ENCODE data around the gene ADRA2B.
"Not testable (repeated sequence)": the region's sequence is repeated elsewhere in the genome, so short reads cannot be mapped to it uniquely, and the experiment has no call there.

Gene ADRA2B

DNA sequence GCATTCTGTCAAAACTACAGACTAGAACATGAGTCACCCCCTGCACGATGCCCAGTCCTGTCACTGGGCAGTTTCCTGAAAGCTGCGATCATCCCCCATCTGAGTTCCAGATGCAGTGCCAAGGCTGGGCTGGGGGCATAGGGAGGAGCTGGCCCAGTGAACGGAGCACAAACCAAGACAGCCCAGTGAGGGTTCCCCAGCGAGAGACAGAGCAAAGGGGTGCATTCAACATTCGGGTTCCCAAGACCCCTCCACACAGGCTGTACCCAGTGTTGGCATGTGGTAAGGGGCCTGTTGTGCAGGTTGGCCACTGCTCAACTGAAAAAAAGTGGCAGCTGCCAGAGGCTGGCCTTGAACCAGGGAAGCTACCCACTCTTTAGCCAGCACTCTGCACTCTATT lies 46.0 kb downstream of the ADRA2B start:
- DNase-seq; H2BK120ac ChIP-seq (ENCODE audit: low read depth, low read length): not testable (repeated sequence)

DNA sequence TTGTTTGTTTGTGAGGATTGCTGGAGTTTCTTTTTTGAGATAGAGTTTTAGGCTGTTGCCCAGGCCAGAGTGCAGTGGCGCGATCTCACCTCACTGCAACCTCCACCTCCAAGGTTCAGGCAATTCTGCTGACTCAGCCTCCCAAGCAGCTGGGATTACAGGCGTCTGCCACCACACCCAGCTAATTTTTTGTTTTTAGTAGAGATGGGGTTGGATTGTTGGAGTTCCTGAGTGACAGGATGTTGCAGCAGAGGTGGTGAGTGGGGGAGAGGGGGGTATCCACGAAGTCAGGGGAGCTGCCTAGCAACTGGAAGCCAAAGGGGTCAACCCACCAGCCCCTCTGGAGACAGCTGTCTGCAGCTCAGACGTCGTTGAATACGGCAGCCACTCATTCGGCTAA lies 46.5 kb downstream of the ADRA2B start:
- not testable (repeated sequence) for H3K79me1 ChIP-seq (replicated peaks; ENCODE audit: low read length, poor library complexity, severe bottlenecking); H3K9me3 ChIP-seq (ENCODE audit: control insufficient read depth, low read length); H3K4ac ChIP-seq (ENCODE audit: low read depth in 1 of 2, low read length in 2 of 2); H2BK15ac ChIP-seq (ENCODE audit: low read depth, poor library complexity, severe bottlenecking); H2BK120ac ChIP-seq (ENCODE audit: low read depth, low read length); H3K9ac ChIP-seq (ENCODE audit: low read length); H4K8ac ChIP-seq (ENCODE audit: low read length); H3K4me2 ChIP-seq (ENCODE audit: low read length, poor library complexity, severe bottlenecking); H3K36me3 ChIP-seq (ENCODE audit: control insufficient read depth in 1 of 2, insufficient read depth in 2 of 2, low read depth in 1 of 2, low read length in 2 of 2); H3K23ac ChIP-seq (ENCODE audit: low read length in 2 of 2); H2BK5ac ChIP-seq (ENCODE audit: low read depth, low read length, poor library complexity, severe bottlenecking); H2AK5ac ChIP-seq (ENCODE audit: low read length, severe bottlenecking); H4K91ac ChIP-seq (ENCODE audit: low read length); DNase-seq; H3K27ac ChIP-seq (ENCODE audit: low read length, poor library complexity, severe bottlenecking); H2AFZ ChIP-seq (ENCODE audit: low read depth, low read length); H2BK12ac ChIP-seq (ENCODE audit: low read length in 2 of 2); H3K4me1 ChIP-seq (ENCODE audit: control insufficient read depth, insufficient read depth, low read depth, low read length); H3K18ac ChIP-seq (ENCODE audit: low read depth in 1 of 2, low read length in 2 of 2); H3K14ac ChIP-seq (ENCODE audit: low read length in 2 of 2); H3K4me3 ChIP-seq (ENCODE audit: insufficient read depth in 1 of 2, low read depth in 1 of 2, low read length in 2 of 2)
- H3K27me3 ChIP-seq (ENCODE audit: control insufficient read depth in 1 of 2, insufficient read depth in 1 of 2, low read length in 2 of 2): peaks cover 29 to 32% of the 10 kb centered on the region in 2 experiments
- 47% methylated on average over 6 of the region's 8 CpGs for WGBS

More for the DNA sequence above, 46.0 kb downstream of the ADRA2B start:
- H2AFZ ChIP-seq (ENCODE audit: low read depth, low read length); H4K91ac ChIP-seq (ENCODE audit: low read length); H3K27ac ChIP-seq (ENCODE audit: low read length, poor library complexity, severe bottlenecking); H3K4me3 ChIP-seq (ENCODE audit: insufficient read depth in 1 of 2, low read depth in 1 of 2, low read length in 2 of 2); H3K4me1 ChIP-seq (ENCODE audit: control insufficient read depth, insufficient read depth, low read depth, low read length); H2BK12ac ChIP-seq (ENCODE audit: low read length in 2 of 2); H3K4me2 ChIP-seq (ENCODE audit: low read length, poor library complexity, severe bottlenecking); H2BK15ac ChIP-seq (ENCODE audit: low read depth, poor library complexity, severe bottlenecking); H2BK5ac ChIP-seq (ENCODE audit: low read depth, low read length, poor library complexity, severe bottlenecking); H3K18ac ChIP-seq (ENCODE audit: low read depth in 1 of 2, low read length in 2 of 2); H3K4ac ChIP-seq (ENCODE audit: low read depth in 1 of 2, low read length in 2 of 2); H3K14ac ChIP-seq (ENCODE audit: low read length in 2 of 2); H2AK5ac ChIP-seq (ENCODE audit: low read length, severe bottlenecking); H3K23ac ChIP-seq (ENCODE audit: low read length in 2 of 2); H3K79me1 ChIP-seq (replicated peaks; ENCODE audit: low read length, poor library complexity, severe bottlenecking); H4K8ac ChIP-seq (ENCODE audit: low read length); H3K9me3 ChIP-seq (ENCODE audit: control insufficient read depth, low read length); H3K36me3 ChIP-seq (ENCODE audit: control insufficient read depth in 1 of 2, insufficient read depth in 2 of 2, low read depth in 1 of 2, low read length in 2 of 2); H3K9ac ChIP-seq (ENCODE audit: low read length): not testable (repeated sequence)
- WGBS: 90% methylated on average over 5 of the region's 5 CpGs
- peaks cover 26 to 28% of the 10 kb centered on the region in 2 experiments for H3K27me3 ChIP-seq (ENCODE audit: control insufficient read depth in 1 of 2, insufficient read depth in 1 of 2, low read length in 2 of 2)

DNA sequence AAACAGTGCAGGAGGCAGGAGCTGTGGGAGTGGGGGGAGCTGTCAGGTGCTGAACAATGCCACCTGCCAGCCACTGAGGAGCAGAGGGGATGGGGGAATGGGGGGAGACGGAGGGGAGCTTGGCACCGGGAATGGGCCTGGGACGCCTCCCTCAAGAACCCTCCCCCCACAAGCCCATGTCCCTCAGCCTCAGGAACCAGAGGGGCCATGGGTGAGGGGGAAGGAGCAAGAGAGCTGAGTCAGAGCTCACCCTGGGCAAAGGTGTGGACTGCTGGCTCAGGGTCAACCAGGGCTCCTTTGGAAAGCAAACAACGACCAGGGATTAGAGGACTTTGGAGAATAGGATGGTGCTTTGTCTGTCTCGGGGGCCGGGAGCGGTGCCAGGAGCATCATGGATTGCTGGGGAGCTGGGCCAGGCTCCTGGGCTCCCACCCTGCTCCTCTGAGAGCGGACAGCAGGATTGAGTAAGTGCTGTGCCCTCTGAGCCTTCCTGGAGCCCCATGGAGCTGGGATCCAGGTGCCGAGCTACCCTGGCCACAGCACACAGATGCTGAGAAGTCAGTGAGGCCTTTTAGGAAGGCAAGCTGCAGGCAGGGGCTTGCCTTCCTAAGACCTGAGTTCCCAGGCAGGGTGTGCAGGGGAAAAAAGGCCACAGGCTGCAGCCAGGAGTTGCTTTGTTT lies 48.3 kb downstream of the ADRA2B start:
- not testable (repeated sequence) for DNase-seq
- WGBS: 70% methylated on average over 6 of the region's 9 CpGs

DNA sequence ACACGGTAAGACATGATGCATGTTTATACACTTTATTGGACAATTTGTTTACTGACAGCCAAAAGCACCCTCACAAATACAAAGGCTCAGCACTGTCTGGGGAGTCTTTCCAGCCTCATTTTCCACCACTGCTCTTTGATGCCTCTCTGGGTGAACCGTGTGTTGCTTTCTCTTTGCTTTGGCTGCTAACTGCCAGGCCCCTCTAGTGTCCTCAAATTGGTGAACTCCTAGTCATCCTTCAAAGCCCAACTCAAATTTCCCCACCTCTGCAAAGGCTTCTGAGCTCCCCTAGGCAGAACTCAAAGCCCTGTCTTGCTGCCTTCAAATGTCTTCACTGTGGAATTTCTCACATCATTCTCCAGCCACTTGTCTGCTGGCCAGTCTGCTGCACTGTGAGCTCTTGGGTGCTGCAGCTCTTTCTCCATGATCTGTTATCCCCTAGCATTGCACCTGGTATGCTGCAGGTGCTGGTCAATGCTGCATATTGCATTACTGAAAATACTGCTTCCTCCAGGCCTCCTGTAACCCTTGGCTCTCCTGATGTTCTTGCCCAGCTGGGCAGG lies 49.2 kb downstream of the ADRA2B start:
- H4K8ac ChIP-seq (ENCODE audit: low read length); H2BK15ac ChIP-seq (ENCODE audit: low read depth, poor library complexity, severe bottlenecking); H3K9me3 ChIP-seq (ENCODE audit: control insufficient read depth, low read length); H3K9ac ChIP-seq (ENCODE audit: low read length); H2BK5ac ChIP-seq (ENCODE audit: low read depth, low read length, poor library complexity, severe bottlenecking); H3K79me1 ChIP-seq (replicated peaks; ENCODE audit: low read length, poor library complexity, severe bottlenecking); H4K91ac ChIP-seq (ENCODE audit: low read length); H3K27ac ChIP-seq (ENCODE audit: low read length, poor library complexity, severe bottlenecking); H3K27me3 ChIP-seq (ENCODE audit: control insufficient read depth in 1 of 2, insufficient read depth in 1 of 2, low read length in 2 of 2); H2BK120ac ChIP-seq (ENCODE audit: low read depth, low read length); H3K23ac ChIP-seq (ENCODE audit: low read length in 2 of 2); H3K36me3 ChIP-seq (ENCODE audit: control insufficient read depth in 1 of 2, insufficient read depth in 2 of 2, low read depth in 1 of 2, low read length in 2 of 2); H3K14ac ChIP-seq (ENCODE audit: low read length in 2 of 2); H2BK12ac ChIP-seq (ENCODE audit: low read length in 2 of 2); H2AFZ ChIP-seq (ENCODE audit: low read depth, low read length); H3K4ac ChIP-seq (ENCODE audit: low read depth in 1 of 2, low read length in 2 of 2); DNase-seq; H3K4me2 ChIP-seq (ENCODE audit: low read length, poor library complexity, severe bottlenecking); H2AK5ac ChIP-seq (ENCODE audit: low read length, severe bottlenecking); H3K18ac ChIP-seq (ENCODE audit: low read depth in 1 of 2, low read length in 2 of 2); H3K4me3 ChIP-seq (ENCODE audit: insufficient read depth in 1 of 2, low read depth in 1 of 2, low read length in 2 of 2): not testable (repeated sequence)
- WGBS: 89% methylated on average over 2 of the region's 2 CpGs
- H3K4me1 ChIP-seq (ENCODE audit: control insufficient read depth, insufficient read depth, low read depth, low read length): peaks cover 13% of the 10 kb centered on the region

More for the DNA sequence above, 48.3 kb downstream of the ADRA2B start:
- H4K8ac ChIP-seq (ENCODE audit: low read length); H3K4me2 ChIP-seq (ENCODE audit: low read length, poor library complexity, severe bottlenecking); H3K9me3 ChIP-seq (ENCODE audit: control insufficient read depth, low read length); H4K91ac ChIP-seq (ENCODE audit: low read length); H2BK15ac ChIP-seq (ENCODE audit: low read depth, poor library complexity, severe bottlenecking); H2AK5ac ChIP-seq (ENCODE audit: low read length, severe bottlenecking); H3K9ac ChIP-seq (ENCODE audit: low read length); H3K27ac ChIP-seq (ENCODE audit: low read length, poor library complexity, severe bottlenecking); H2BK5ac ChIP-seq (ENCODE audit: low read depth, low read length, poor library complexity, severe bottlenecking); H2AFZ ChIP-seq (ENCODE audit: low read depth, low read length); H2BK12ac ChIP-seq (ENCODE audit: low read length in 2 of 2); H3K4ac ChIP-seq (ENCODE audit: low read depth in 1 of 2, low read length in 2 of 2); H3K23ac ChIP-seq (ENCODE audit: low read length in 2 of 2); H3K18ac ChIP-seq (ENCODE audit: low read depth in 1 of 2, low read length in 2 of 2); H3K79me1 ChIP-seq (replicated peaks; ENCODE audit: low read length, poor library complexity, severe bottlenecking); H3K14ac ChIP-seq (ENCODE audit: low read length in 2 of 2); H2BK120ac ChIP-seq (ENCODE audit: low read depth, low read length); H3K4me3 ChIP-seq (ENCODE audit: insufficient read depth in 1 of 2, low read depth in 1 of 2, low read length in 2 of 2); H3K36me3 ChIP-seq (ENCODE audit: control insufficient read depth in 1 of 2, insufficient read depth in 2 of 2, low read depth in 1 of 2, low read length in 2 of 2): not testable (repeated sequence)
- peaks cover 17 to 18% of the 10 kb centered on the region in 2 experiments for H3K27me3 ChIP-seq (ENCODE audit: control insufficient read depth in 1 of 2, insufficient read depth in 1 of 2, low read length in 2 of 2)
- H3K4me1 ChIP-seq (ENCODE audit: control insufficient read depth, insufficient read depth, low read depth, low read length): peaks cover 12% of the 10 kb centered on the region
